HepG2 (cell line): ENCODE data around the gene WDR45B. TPM values are rescaled to one million over a fixed set of nuclear protein-coding genes. Genes with fewer than 3 reads are reported as not detected.

Experiments used
- ATAC-seq: fragments of 200-7000 bp; cut with Tn5 transposase; 3 replicates; pipeline ENCODE4 v1.9.1; 2020; ENCODE audit warnings: mild to moderate bottlenecking, moderate library complexity
- BruUV-seq: library from RNA; stranded (reverse); fragments of 400-500 nt; replicated peaks from 2 replicates; lab custom pipeline; 2021; lab: Mats Ljungman, UMichigan
- CTCF ChIA-PET: fragments of 300-600 bp; formaldehyde crosslinking; extraction: SDS; loops from one replicate; lab custom pipeline; 2021; ENCODE audit warnings: low total read pairs, inconsistent platforms, low intra/inter-chr PET ratio; lab: Yijun Ruan, JAX
- POLR2A ChIA-PET: fragments of 350-600 bp; sonication (Branson Sonifier 250); formaldehyde crosslinking; loops from one replicate; lab custom pipeline; 2020; ENCODE audit warnings: antibody characterized with exemption, inconsistent platforms; lab: Yijun Ruan, JAX
- DNase-seq: peaks from one replicate; pipeline ENCODE4 v3.0.0-alpha.2; 2015; ENCODE audit warnings: low spot score
- FAIRE-seq: peaks from 3 replicates; lab custom pipeline; 2011; peaks lifted over from hg19 to GRCh38; lab: Jason Lieb, UNC
- H2AFZ ChIP-seq: one replicate; pipeline ENCODE4 v1.6.1; 2011; ENCODE audit warnings: low read length, inconsistent platforms
- H3K27ac ChIP-seq: fragments of 300-600 bp; 3 replicates; pipeline ENCODE4 v1.8.0; 2011; ENCODE audit warnings: mixed run types, mild to moderate bottlenecking, mixed read lengths, low read length, inconsistent platforms; ENCODE audit not compliant: insufficient read depth; ENCODE audit errors: extremely low read length
- H3K27me3 ChIP-seq, 2 experiments: fragments of 200-600 bp in 1 of 2; 2 replicates in 1 of 2; 3 replicates in 1 of 2; pipeline versions ENCODE4 v1.6.0 to v1.8.0; 2011; ENCODE audit warnings: low read length in 2 of 2, mild to moderate bottlenecking in 2 of 2, moderate library complexity in 2 of 2, inconsistent platforms in 1 of 2; ENCODE audit not compliant: insufficient read depth in 2 of 2, control insufficient read depth in 1 of 2
- H3K36me3 ChIP-seq, 2 experiments: fragments of 200-600 bp in 1 of 2; replicated peaks in 1 of 2; 2 replicates in 1 of 2; 3 replicates in 1 of 2; pipeline versions ENCODE4 v1.5.1 to v1.8.0; 2011; ENCODE audit warnings: low read length in 2 of 2, inconsistent platforms in 1 of 2; ENCODE audit not compliant: insufficient read depth in 2 of 2, control insufficient read depth in 1 of 2
- H3K4me1 ChIP-seq: 2 replicates; pipeline ENCODE4 v1.5.1; 2012; ENCODE audit warnings: low read length, inconsistent platforms; ENCODE audit not compliant: insufficient read depth
- H3K4me2 ChIP-seq: 2 replicates; pipeline ENCODE4 v1.6.0; 2011; ENCODE audit warnings: low read depth, low read length, inconsistent platforms
- H3K4me3 ChIP-seq, 3 experiments: fragments of 200-600 bp in 1 of 3; sonication (generic), shearing (Covaris generic) in 1 of 3; replicated peaks in 1 of 3; 2 replicates each; pipeline ENCODE4 v1.5.1; 2011 to 2016; ENCODE audit warnings: low read length in 3 of 3, inconsistent platforms in 2 of 3, low read depth in 2 of 3, mild to moderate bottlenecking in 2 of 3, control low read depth in 1 of 3, mixed read lengths in 1 of 3; ENCODE audit not compliant: insufficient read depth in 1 of 3
- H3K79me2 ChIP-seq: one replicate; pipeline ENCODE4 v1.6.1; 2011; ENCODE audit warnings: low read length, inconsistent platforms; ENCODE audit not compliant: insufficient read depth
- H3K9ac ChIP-seq: 2 replicates; pipeline ENCODE4 v1.6.0; 2011; ENCODE audit warnings: mild to moderate bottlenecking, low read depth, low read length, inconsistent platforms; ENCODE audit not compliant: insufficient read depth
- H3K9me3 ChIP-seq: 2 replicates; pipeline ENCODE4 v1.5.1; 2012; ENCODE audit warnings: mild to moderate bottlenecking, low read length
- H4K20me1 ChIP-seq: 2 replicates; pipeline ENCODE4 v1.6.0; 2011; ENCODE audit warnings: inconsistent platforms, mild to moderate bottlenecking, low read length, moderate library complexity; ENCODE audit not compliant: insufficient read depth
- TBX2 ChIP-seq: sonication (generic); formaldehyde crosslinking; IDR thresholded peaks from 2 replicates; pipeline ENCODE4 v1.5.0; 2020; ENCODE audit warnings: missing genetic modification reagents, mild to moderate bottlenecking, borderline replicate concordance
- ZNF121 ChIP-seq: sonication (generic); formaldehyde crosslinking; IDR thresholded peaks from 2 replicates; pipeline ENCODE4 v1.5.0; 2020; ENCODE audit warnings: mild to moderate bottlenecking, missing genetic modification reagents
- ZNF280D ChIP-seq: sonication (generic); formaldehyde crosslinking; IDR thresholded peaks from 2 replicates; pipeline ENCODE4 v1.5.1; 2020; ENCODE audit warnings: mild to moderate bottlenecking, missing genetic modification reagents
- WGBS: methylation state at CpG from one replicate; pipeline ENCODE4 v1.1.6; 2017; ENCODE audit warnings: low lambda C conversion rate; 5-methylcytosine and 5-hydroxymethylcytosine counted together
- in situ Hi-C: cut with HindIII; loops from 2 replicates; pipeline ENCODE4 v1.10.0; 2017; ENCODE audit warnings: low pct_unique_long_range_greater_than_20kb; ENCODE audit not compliant: extremely low pct_ligation_motif_present
- intact Hi-C: fragments of 100-400 bp; cut with micrococcal nuclease; formaldehyde crosslinking; loops from one replicate; pipeline ENCODE4 v1.10.0; 2022; ENCODE audit not compliant: unreplicated experiment
- polyA plus RNA-seq, 8 experiments: library from polyadenylated mRNA; depleted of rRNA in 3 of 8; stranded (reverse) in 7 of 8; unstranded in 1 of 8; fragments of >200 nt; fragmentation: Illumina TruSeq in 4 of 8; extraction: Trizol in 4 of 8; gene quantifications; 2 replicates each; pipeline versions ENCODE4 v1.2.1 to v1.2.3, GENCODE V29; 2011 to 2016; ENCODE audit warnings: low read depth in 4 of 8, missing spikeins in 1 of 8, mixed read lengths in 1 of 8; ENCODE audit not compliant: insufficient read depth in 1 of 8
- total RNA-seq, 5 experiments: library from RNA; depleted of rRNA; stranded (reverse); fragments of >200 nt; fragmentation: Illumina TruSeq; extraction: Trizol; gene quantifications; 2 replicates each; pipeline ENCODE4 v1.2.3, GENCODE V29; 2016; ENCODE audit warnings: low read depth in 1 of 5

Gene WDR45B
- total and polyA plus RNA-seq, 2 of the 13 experiments (the other 11 are each of a cell fraction or from before 2014, with no cell fraction given): 86.2 to 155 TPM

DNA sequence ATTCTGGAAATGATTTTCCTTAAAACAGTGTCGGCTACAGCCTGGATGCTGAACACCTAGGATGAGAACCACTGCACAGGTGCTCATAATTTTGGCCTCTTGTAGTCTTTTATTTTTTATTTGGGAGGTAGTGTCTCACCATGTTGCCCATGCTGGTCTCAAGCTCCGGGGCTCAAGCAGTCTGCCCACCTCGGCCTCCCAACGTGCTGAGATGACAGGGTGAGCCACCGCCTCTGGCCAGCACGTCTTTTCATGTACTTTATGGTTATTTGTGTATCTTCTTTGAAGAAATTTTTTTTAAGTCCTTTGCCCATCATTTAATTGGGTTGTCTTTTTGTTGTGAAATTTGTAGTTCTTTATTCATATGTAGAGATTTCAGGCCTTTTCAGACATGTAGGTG, 58.0 kb downstream of the WDR45B start (continued):
- no peak for TF ChIP-seq TBX2 (CRISPR knock-in tag)

DNA sequence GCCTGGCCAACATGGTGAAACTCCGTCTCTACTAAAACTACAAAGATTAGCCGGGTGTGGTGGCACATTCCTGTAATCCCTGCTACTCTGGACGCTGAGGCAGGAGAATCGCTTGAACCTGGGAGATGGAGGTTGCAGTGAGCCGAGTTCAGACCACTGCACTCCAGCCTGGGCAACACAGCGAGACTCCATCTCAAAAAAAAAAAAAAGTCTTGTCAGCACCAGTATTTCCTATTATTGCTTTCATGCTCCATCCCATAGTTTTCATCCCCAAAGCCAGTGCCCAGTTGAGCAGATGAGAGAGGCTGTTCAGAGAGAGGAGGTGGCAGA, 58.4 kb downstream of the WDR45B start:
- H3K4me1 ChIP-seq: peaks cover 27% of the 10 kb centered on the region
- no peak for FAIRE-seq
- no peaks in the 10 kb centered on the region for H3K79me2 ChIP-seq
- BruUV-seq: no TSS peak
- H3K9me3 ChIP-seq: no peaks in the 10 kb centered on the region
- ATAC-seq: no peak
- ChIA-PET POLR2A (no interaction called here), CTCF (no interaction called here)
- H3K9ac ChIP-seq: no peak overlapping the region
- no peaks in the 10 kb centered on the region for H3K27me3 ChIP-seq
- peaks cover 23 to 45% of the 10 kb centered on the region in 2 experiments for H3K36me3 ChIP-seq
- no peak for DNase-seq
- intact Hi-C loops: no loop called here
- H2AFZ ChIP-seq: no peak overlapping the region
- H3K27ac ChIP-seq: no peak overlapping the region
- 87% methylated on average over 6 of the region's 6 CpGs for WGBS
- no peak overlapping the region for H3K4me3 ChIP-seq
- in situ Hi-C loops: no loop called here
- TF ChIP-seq ZNF121 (CRISPR knock-in tag) (peak; percentile 30; the same call in 1 of the 2 replicates), ZNF280D (CRISPR knock-in tag) (no peak)
- H3K4me2 ChIP-seq: no peak overlapping the region
- H4K20me1 ChIP-seq: peaks cover 7% of the 10 kb centered on the region; the same call in 1 of the 2 replicates
